Stromal cell of bone marrow (primary cell): ENCODE data around the gene G6PC2.
"Not testable (repeated sequence)": the region's sequence is repeated elsewhere in the genome, so short reads cannot be mapped to it uniquely, and the experiment has no call there.

Experiments used
- DNase-seq: peaks from one replicate; pipeline ENCODE4 v3.0.0-alpha.2; 2012; ENCODE audit warnings: low read depth

G6PC2 gene

GRCh38 chr2:168904358-168904757 is 3.3 kb downstream of the G6PC2 start:
- no peak for DNase-seq

- DNase-seq, result no peak
Measured at GRCh38 chr2:168907940-168908662, 7.0 kb downstream of the G6PC2 start.

- no peak for DNase-seq
Measured at GRCh38 chr2:168910330-168910729, 9.2 kb downstream of the G6PC2 start.

- DNase-seq, result no peak
Measured at GRCh38 chr2:168912466-168912865, 11.4 kb downstream of the G6PC2 start.

- no peak for DNase-seq
Measured at GRCh38 chr2:168912901-168913369, 11.8 kb downstream of the G6PC2 start.

- no peak for DNase-seq
Measured at GRCh38 chr2:168913495-168913894, 12.4 kb downstream of the G6PC2 start.

GRCh38 chr2:168915441-168916330 is 14.6 kb downstream of the G6PC2 start:
- DNase-seq, result no peak

GRCh38 chr2:168916331-168916675 is 15.2 kb downstream of the G6PC2 start:
- DNase-seq, result no peak

GRCh38 chr2:168920504-168921157 is 19.5 kb downstream of the G6PC2 start:
- DNase-seq, result peak; percentile 7

- no peak for DNase-seq
Measured at GRCh38 chr2:168926621-168927386, 25.7 kb downstream of the G6PC2 start.

- DNase-seq, result no peak
Measured at GRCh38 chr2:168928113-168928831, 27.2 kb downstream of the G6PC2 start.

- no peak for DNase-seq
Measured at GRCh38 chr2:168929031-168929430, 27.9 kb downstream of the G6PC2 start.

- no peak for DNase-seq
Measured at GRCh38 chr2:168930242-168930641, 29.2 kb downstream of the G6PC2 start.

- DNase-seq, result not testable (repeated sequence)
Measured at GRCh38 chr2:168932174-168932573, 31.1 kb downstream of the G6PC2 start.

- no peak for DNase-seq
Measured at GRCh38 chr2:168934826-168935225, 33.7 kb downstream of the G6PC2 start.

- DNase-seq, result peak; percentile 78
Measured at GRCh38 chr2:168935810-168936581, 34.9 kb downstream of the G6PC2 start.

GRCh38 chr2:168939061-168939460 is 38.0 kb downstream of the G6PC2 start:
- DNase-seq, result no peak

- DNase-seq, result no peak
Measured at GRCh38 chr2:168939918-168940317, 38.8 kb downstream of the G6PC2 start.

- DNase-seq, result no peak
Measured at GRCh38 chr2:168941297-168941696, 40.2 kb downstream of the G6PC2 start.

- no peak for DNase-seq
Measured at GRCh38 chr2:168944065-168944464, 43.0 kb downstream of the G6PC2 start.
